Endothelial cell of umbilical vein (primary cell): ENCODE data around the gene SMIM10.
"Not testable (repeated sequence)": the region's sequence is repeated elsewhere in the genome, so short reads cannot be mapped to it uniquely, and the experiment has no call there.

ENCODE experiments used
- CTCF ChIP-seq, 2 donors: IDR thresholded peaks; 1 replicate in 1 of 2; 2 replicates in 1 of 2; pipeline ENCODE4 v1.5.1; 2011; ENCODE audit warnings: low read length in 2 of 2, mild to moderate bottlenecking in 2 of 2, moderate library complexity in 2 of 2, control low read depth in 1 of 2, inconsistent platforms in 1 of 2, low read depth in 1 of 2; ENCODE audit not compliant: insufficient read depth in 1 of 2; ENCODE audit errors: extremely low read depth in 1 of 2
- EZH2 ChIP-seq: IDR thresholded peaks from 2 replicates; pipeline ENCODE4 v1.6.1; 2012; ENCODE audit warnings: borderline replicate concordance, low read depth, mild to moderate bottlenecking, moderate library complexity, low read length, inconsistent platforms; ENCODE audit not compliant: severe bottlenecking
- JUN ChIP-seq: IDR thresholded peaks from 2 replicates; pipeline ENCODE4 v1.6.1; 2011; ENCODE audit warnings: borderline replicate concordance, low read depth; ENCODE audit not compliant: insufficient read length, insufficient read depth
- POLR2A ChIP-seq: IDR thresholded peaks from 2 replicates; pipeline ENCODE4 v1.6.1; 2012; ENCODE audit warnings: low read depth, mild to moderate bottlenecking, control low read depth, low read length
- POLR2AphosphoS5 ChIP-seq: IDR thresholded peaks from 2 replicates; pipeline ENCODE4 v1.6.1; 2012; ENCODE audit warnings: low read depth, mild to moderate bottlenecking, control low read depth, low read length, moderate library complexity; ENCODE audit not compliant: insufficient read depth

- not testable (repeated sequence) for TF ChIP-seq CTCF (IDR thresholded peaks at IDR 0.05; ENCODE audit: extremely low read depth in 1 of 2, insufficient read depth in 1 of 2, low read depth in 1 of 2, low read length in 2 of 2); POLR2AphosphoS5; EZH2; JUN; POLR2A
Measured at GRCh38 chrX:135041149-135042123, 50.6 kb downstream of the SMIM10 start.
